ENCODE measurements around the gene VPS33A. TPM values are rescaled to one million over a fixed set of nuclear protein-coding genes. Genes with fewer than 3 reads are reported as not detected.

Gene VPS33A
- total and polyA plus RNA-seq, 2 of the 13 experiments (the other 11 are each of a cell fraction or from before 2014, with no cell fraction given): 11.0 to 43.6 TPM

GRCh38 chr12:122226366-122227125 lies 39.7 kb downstream of the VPS33A start (continued):
- no peak for TF ChIP-seq HMGXB3 (CRISPR knock-in tag; IDR thresholded peaks at IDR 0.05; ENCODE audit: borderline replicate concordance)
- no peak for TF ChIP-seq ZNF460 (CRISPR knock-in tag; IDR thresholded peaks at IDR 0.05; ENCODE audit: borderline replicate concordance)
- peak; percentile 81; the same call in 1 of the 2 replicates for TF ChIP-seq MTF1 (CRISPR knock-in tag; IDR thresholded peaks at IDR 0.05)
- TF ChIP-seq DR1 (CRISPR knock-in tag; IDR thresholded peaks at IDR 0.05): no peak; the same call in 1 of the 2 replicates
- TF ChIP-seq IKZF5 (CRISPR knock-in tag; IDR thresholded peaks at IDR 0.05): no peak; the same call in 1 of the 2 replicates
- no peak for TF ChIP-seq ZNF44 (CRISPR knock-in tag; IDR thresholded peaks at IDR 0.05)
- TF ChIP-seq NR1H2 (CRISPR knock-in tag; IDR thresholded peaks at IDR 0.05; ENCODE audit: borderline replicate concordance, low read depth): peak; percentile 90; the same call in 1 of the 2 replicates
- TF ChIP-seq ESRRA (CRISPR knock-in tag; IDR thresholded peaks at IDR 0.05; ENCODE audit: low read depth): no peak
- TF ChIP-seq THAP11 (CRISPR knock-in tag; IDR thresholded peaks at IDR 0.05): no peak
- no peak for TF ChIP-seq RELA (CRISPR knock-in tag; IDR thresholded peaks at IDR 0.05)
- peak; percentile 48; the same call in 1 of the 2 replicates for TF ChIP-seq MTERF4 (CRISPR knock-in tag; IDR thresholded peaks at IDR 0.05)
- no peak for TF ChIP-seq SETDB1 (CRISPR knock-in tag; IDR thresholded peaks at IDR 0.05; ENCODE audit: borderline replicate concordance)
- TF ChIP-seq MBD4 (IDR thresholded peaks at IDR 0.05; ENCODE audit: borderline replicate concordance, low read length): no peak
- TF ChIP-seq FOXK1 (CRISPR knock-in tag; IDR thresholded peaks at IDR 0.05; ENCODE audit: borderline replicate concordance, low read depth): no peak
- TF ChIP-seq ZNF740 (CRISPR knock-in tag; IDR thresholded peaks at IDR 0.05): peak; percentile 78
- peak; percentile 60; the same call in 1 of the 2 replicates for TF ChIP-seq ZNF564 (CRISPR knock-in tag; IDR thresholded peaks at IDR 0.05)
- no peak for TF ChIP-seq ZBTB25 (CRISPR knock-in tag; IDR thresholded peaks at IDR 0.05)
- no peak for TF ChIP-seq SP5 (CRISPR knock-in tag; IDR thresholded peaks at IDR 0.05; ENCODE audit: borderline replicate concordance, low read depth)
- no peak for TF ChIP-seq GATAD2A (CRISPR knock-in tag; IDR thresholded peaks at IDR 0.05)
- TF ChIP-seq CCAR2 (optimal IDR thresholded peaks at IDR 0.05; ENCODE audit: low read depth, low read length): no peak
- no peak for TF ChIP-seq IKZF1 (IDR thresholded peaks at IDR 0.05)
- TF ChIP-seq ZNF569 (CRISPR knock-in tag; IDR thresholded peaks at IDR 0.05; ENCODE audit: borderline replicate concordance): no peak

All from HepG2 (cell line).